Liver (tissue), 3 donors: ENCODE measurements around the gene HPCAL4.

Experiments
- FOXA1 ChIP-seq: IDR thresholded peaks from 2 replicates; pipeline ENCODE4 v1.6.1; 2016; ENCODE audit warnings: antibody characterized with exemption
- GABPA ChIP-seq, 2 donors: IDR thresholded peaks in 1 of 2; conservative IDR thresholded peaks in 1 of 2; 2 replicates each; pipeline ENCODE4 v1.6.1; 2016; ENCODE audit warnings: antibody characterized with exemption in 2 of 2, mild to moderate bottlenecking in 1 of 2, moderate library complexity in 1 of 2
- HNF4G ChIP-seq: IDR thresholded peaks from 2 replicates; pipeline ENCODE4 v1.6.1; 2016; ENCODE audit warnings: antibody characterized with exemption
- JUND ChIP-seq, 2 donors: IDR thresholded peaks; 2 replicates each; pipeline ENCODE4 v1.6.1; 2016; ENCODE audit warnings: antibody characterized with exemption in 2 of 2
- MAX ChIP-seq: IDR thresholded peaks from 2 replicates; pipeline ENCODE4 v1.6.1; 2016; ENCODE audit warnings: antibody characterized with exemption
- NR2F2 ChIP-seq: IDR thresholded peaks from 2 replicates; pipeline ENCODE4 v1.6.1; 2016; ENCODE audit warnings: antibody characterized with exemption
- RAD21 ChIP-seq, 2 donors: IDR thresholded peaks; 2 replicates each; pipeline ENCODE4 v1.6.1; 2016; ENCODE audit warnings: antibody characterized with exemption in 2 of 2, mild to moderate bottlenecking in 2 of 2
- REST ChIP-seq: IDR thresholded peaks from 2 replicates; pipeline ENCODE4 v1.6.1; 2016; ENCODE audit warnings: antibody characterized with exemption, mild to moderate bottlenecking
- SP1 ChIP-seq: IDR thresholded peaks from 2 replicates; pipeline ENCODE4 v1.6.1; 2018; ENCODE audit warnings: antibody characterized with exemption, mild to moderate bottlenecking
- TAF1 ChIP-seq: conservative IDR thresholded peaks from 2 replicates; pipeline ENCODE4 v1.6.1; 2016; ENCODE audit warnings: antibody characterized with exemption, mild to moderate bottlenecking
- YY1 ChIP-seq: IDR thresholded peaks from 2 replicates; pipeline ENCODE4 v1.6.1; 2016; ENCODE audit warnings: antibody characterized with exemption, mild to moderate bottlenecking
- TF ChIP-seq, protein P1 (sequence below): fragments of 150-350 bp; IDR thresholded peaks from 2 replicates; pipeline ENCODE4 v1.5.1; 2017; ENCODE audit warnings: improper control_type of control experiment, low read depth, low read length; ENCODE audit not compliant: missing input control
- TF ChIP-seq, protein P2 (sequence below): IDR thresholded peaks from 2 replicates; pipeline ENCODE4 v1.6.1; 2016; ENCODE audit warnings: antibody characterized with exemption
- TF ChIP-seq, protein P3 (sequence below): IDR thresholded peaks from 2 replicates; pipeline ENCODE4 v1.6.1; 2016; ENCODE audit warnings: antibody characterized with exemption
- donor health status: healthy.
- donor health status: healthy.

DNA sequence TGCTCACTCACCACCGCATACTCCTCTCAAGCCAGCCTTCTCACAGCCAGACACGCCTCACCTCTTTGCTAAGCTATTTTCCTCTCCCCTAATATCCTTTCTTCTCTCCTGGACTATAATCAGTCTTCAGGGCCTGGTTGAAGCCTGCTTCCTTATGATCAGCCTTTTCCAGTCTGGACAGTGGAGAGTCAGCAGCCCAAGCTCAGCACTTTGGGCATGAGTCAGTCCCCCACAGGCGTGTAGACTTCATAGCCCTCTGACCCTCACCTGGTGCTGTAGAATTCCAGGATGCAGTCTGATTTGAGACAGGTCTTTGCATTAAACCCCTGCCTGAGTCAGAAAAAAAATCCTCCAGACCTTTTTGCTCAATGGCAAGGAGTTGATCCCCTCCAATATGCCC is 2.5 kb downstream of the HPCAL4 start:
- no peak for TF ChIP-seq GABPA (IDR thresholded peaks at IDR 0.05 in 1 of 2, conservative IDR thresholded peaks at IDR 0.05 in 1 of 2)
- TF ChIP-seq, protein P1, sequence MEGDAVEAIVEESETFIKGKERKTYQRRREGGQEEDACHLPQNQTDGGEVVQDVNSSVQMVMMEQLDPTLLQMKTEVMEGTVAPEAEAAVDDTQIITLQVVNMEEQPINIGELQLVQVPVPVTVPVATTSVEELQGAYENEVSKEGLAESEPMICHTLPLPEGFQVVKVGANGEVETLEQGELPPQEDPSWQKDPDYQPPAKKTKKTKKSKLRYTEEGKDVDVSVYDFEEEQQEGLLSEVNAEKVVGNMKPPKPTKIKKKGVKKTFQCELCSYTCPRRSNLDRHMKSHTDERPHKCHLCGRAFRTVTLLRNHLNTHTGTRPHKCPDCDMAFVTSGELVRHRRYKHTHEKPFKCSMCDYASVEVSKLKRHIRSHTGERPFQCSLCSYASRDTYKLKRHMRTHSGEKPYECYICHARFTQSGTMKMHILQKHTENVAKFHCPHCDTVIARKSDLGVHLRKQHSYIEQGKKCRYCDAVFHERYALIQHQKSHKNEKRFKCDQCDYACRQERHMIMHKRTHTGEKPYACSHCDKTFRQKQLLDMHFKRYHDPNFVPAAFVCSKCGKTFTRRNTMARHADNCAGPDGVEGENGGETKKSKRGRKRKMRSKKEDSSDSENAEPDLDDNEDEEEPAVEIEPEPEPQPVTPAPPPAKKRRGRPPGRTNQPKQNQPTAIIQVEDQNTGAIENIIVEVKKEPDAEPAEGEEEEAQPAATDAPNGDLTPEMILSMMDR, result no peak
- TF ChIP-seq REST, result no peak
- TF ChIP-seq RAD21 (IDR thresholded peaks at IDR 0.05), result no peak
- no peak for TF ChIP-seq MAX
- TF ChIP-seq, protein P2, sequence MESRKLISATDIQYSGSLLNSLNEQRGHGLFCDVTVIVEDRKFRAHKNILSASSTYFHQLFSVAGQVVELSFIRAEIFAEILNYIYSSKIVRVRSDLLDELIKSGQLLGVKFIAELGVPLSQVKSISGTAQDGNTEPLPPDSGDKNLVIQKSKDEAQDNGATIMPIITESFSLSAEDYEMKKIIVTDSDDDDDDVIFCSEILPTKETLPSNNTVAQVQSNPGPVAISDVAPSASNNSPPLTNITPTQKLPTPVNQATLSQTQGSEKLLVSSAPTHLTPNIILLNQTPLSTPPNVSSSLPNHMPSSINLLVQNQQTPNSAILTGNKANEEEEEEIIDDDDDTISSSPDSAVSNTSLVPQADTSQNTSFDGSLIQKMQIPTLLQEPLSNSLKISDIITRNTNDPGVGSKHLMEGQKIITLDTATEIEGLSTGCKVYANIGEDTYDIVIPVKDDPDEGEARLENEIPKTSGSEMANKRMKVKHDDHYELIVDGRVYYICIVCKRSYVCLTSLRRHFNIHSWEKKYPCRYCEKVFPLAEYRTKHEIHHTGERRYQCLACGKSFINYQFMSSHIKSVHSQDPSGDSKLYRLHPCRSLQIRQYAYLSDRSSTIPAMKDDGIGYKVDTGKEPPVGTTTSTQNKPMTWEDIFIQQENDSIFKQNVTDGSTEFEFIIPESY, result no peak
- TF ChIP-seq TAF1, result no peak
- TF ChIP-seq FOXA1, result no peak
- TF ChIP-seq, protein P3, sequence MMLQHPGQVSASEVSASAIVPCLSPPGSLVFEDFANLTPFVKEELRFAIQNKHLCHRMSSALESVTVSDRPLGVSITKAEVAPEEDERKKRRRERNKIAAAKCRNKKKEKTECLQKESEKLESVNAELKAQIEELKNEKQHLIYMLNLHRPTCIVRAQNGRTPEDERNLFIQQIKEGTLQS, result no peak
- no peak for TF ChIP-seq HNF4G
- TF ChIP-seq YY1, result no peak
- TF ChIP-seq SP1, result no peak
- no peak for TF ChIP-seq NR2F2
- TF ChIP-seq JUND (IDR thresholded peaks at IDR 0.05), result no peak
